GM10847 (cell line): ENCODE data around the gene IRAK2.

Experiments
- POLR2A ChIP-seq: IDR thresholded peaks from 2 replicates; pipeline ENCODE4 v1.6.1; 2011; ENCODE audit not compliant: insufficient read length; ENCODE audit errors: extremely low read depth

IRAK2 gene

GRCh38 chr3:10274601-10275000, 109.9 kb downstream of the IRAK2 start:
- TF ChIP-seq POLR2A, result no peak

DNA sequence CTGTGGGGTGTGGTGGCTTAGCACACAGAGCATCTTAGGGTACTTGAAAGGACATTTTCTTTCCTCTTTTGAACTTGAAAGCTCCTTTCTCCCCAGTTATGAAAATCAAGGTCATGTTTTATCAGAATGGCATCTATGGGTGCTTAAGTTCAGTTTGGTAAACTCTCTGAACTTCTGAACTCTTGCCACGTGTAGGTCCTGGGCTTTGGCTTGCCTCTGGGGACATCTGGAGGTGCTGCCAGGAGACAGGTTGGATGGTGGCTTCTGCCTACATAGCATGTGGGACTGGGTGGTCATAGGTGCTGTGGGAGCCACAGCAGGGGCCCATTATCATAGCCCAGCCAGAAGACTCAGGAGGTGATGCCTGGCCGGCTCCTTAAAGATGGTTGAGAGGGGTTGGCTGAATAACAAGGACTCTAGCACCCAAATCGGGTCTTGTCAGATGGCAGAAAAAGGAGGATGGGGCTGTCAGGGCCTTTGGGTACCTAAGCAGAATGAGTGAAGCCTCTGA, 112.5 kb downstream of the IRAK2 start:
- TF ChIP-seq POLR2A, result no peak

DNA sequence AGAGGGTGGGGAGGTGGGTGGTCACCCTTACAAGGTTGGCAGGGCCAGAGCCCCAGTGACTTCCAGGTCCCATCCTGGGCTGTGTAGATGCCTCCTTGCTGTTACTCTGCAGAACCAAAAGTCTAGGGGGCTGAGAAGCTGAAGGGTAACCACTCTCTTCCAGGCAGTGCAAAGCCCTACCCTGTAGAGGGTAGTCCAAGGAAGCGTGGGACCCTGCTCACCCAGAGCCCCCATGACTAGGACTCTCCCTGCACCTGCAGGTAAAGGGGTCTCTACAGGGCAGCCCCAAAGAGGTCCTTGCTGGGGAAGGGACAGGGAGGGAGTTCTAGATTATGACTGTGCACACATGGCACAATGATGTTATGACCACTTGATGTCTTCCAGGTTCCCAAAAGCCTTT, 113.8 kb downstream of the IRAK2 start:
- no peak for TF ChIP-seq POLR2A

GRCh38 chr3:10279384-10280176, 114.9 kb downstream of the IRAK2 start:
- TF ChIP-seq POLR2A, result no peak

DNA sequence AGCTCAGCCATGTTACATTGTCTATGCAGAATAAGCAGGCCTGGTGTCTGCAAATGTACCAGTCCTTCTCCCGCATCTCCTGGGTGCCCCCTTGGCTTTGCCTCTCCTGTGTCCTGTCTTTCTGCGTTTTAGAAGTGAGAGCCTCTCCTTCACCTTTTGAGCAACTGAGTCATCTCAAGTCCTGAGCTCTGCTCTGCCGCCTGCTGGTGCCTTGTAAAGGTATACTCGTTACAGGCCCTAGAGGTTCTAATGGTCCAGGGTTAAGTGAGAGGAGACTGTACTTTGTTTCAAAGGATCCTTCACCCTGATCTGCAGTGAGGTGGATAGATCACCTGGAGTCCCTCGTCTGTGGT, 115.4 kb downstream of the IRAK2 start:
- TF ChIP-seq POLR2A, result no peak

DNA sequence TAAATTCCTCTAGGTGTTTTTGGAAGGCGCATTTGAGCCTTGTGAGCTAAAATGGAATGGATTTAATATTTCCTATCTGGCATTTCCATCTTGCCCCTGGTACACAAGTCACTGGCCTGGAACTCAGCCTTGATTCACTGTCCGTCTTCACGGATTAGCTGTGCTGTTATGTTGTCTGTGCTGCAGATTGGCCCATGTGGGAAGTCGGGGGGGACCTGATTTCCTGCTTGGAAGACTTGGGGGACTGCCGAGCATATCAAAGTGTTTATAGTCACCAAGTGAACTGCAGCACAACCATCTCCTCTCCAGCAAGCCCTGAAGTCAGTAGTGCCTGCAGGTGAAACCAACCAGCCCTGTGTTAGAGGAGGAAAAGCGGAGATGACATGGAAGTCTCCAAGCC, 115.9 kb downstream of the IRAK2 start:
- TF ChIP-seq POLR2A, result no peak

GRCh38 chr3:10281951-10282350, 117.2 kb downstream of the IRAK2 start:
- no peak for TF ChIP-seq POLR2A

GRCh38 chr3:10283638-10284037, 118.9 kb downstream of the IRAK2 start:
- TF ChIP-seq POLR2A, result no peak

- TF ChIP-seq POLR2A, result no peak
Observed at GRCh38 chr3:10284496-10284895, 119.8 kb downstream of the IRAK2 start.

DNA sequence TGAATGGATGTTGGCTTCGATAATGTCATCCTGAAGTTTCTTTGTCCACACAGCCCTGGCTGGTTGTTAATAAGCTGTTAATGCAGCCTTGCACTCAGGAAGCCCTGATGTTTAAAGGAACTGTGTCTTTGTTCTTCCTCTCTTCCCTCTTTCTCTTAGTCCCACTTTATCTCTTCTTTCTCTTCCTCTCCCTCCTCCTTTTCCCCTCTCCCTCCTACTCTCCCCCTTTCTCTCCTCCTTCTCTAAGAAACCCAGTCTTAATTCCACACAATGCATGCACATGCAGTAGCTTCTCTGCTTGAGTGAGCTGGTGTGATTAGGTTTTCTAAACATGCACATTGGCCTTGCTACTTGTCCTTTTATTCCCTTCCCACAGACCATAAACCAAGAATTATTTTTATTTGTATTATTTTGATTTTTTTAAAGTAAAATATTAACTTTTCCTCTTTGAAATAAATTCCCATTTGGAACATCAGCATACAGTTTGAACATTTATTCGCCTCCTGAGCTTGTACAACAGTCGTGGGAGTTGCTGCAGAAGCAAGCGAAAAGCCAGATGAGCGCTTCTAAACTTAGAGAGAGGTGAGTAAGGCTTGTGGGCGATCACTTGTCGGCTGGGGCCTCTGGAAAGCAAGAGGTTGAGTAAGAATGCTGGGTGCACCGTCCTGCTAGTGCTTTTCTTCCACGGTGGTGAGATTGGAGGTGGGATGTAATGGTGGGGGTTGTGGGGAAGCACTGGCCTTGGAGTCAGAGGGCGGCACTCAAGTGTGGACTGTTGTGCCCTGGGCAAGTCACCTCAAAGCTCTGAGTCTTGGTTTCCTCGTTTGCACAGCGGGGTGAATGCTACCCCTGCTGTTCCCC, 120.8 kb downstream of the IRAK2 start:
- TF ChIP-seq POLR2A, result no peak

DNA sequence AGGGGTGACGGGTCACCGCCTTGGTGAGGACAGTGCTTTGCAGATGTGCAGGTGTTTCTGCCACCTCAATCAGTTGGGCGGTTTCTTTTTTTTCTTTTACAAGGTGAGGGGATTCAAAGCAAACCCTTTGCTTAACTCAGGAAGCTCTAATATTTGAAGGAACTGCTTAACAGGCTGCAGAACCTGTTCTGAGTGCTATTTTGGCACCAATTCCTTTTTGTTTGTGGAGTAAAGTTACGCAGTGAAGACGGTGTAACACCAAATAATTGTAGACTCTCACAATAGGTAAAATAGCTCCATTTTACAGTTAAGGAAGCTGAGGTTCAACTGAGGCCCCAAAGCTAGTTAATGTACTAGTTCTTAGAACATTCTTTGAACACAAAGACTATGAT, 121.4 kb downstream of the IRAK2 start:
- no peak for TF ChIP-seq POLR2A

GRCh38 chr3:10286596-10287295, 122.0 kb downstream of the IRAK2 start:
- TF ChIP-seq POLR2A, result no peak

DNA sequence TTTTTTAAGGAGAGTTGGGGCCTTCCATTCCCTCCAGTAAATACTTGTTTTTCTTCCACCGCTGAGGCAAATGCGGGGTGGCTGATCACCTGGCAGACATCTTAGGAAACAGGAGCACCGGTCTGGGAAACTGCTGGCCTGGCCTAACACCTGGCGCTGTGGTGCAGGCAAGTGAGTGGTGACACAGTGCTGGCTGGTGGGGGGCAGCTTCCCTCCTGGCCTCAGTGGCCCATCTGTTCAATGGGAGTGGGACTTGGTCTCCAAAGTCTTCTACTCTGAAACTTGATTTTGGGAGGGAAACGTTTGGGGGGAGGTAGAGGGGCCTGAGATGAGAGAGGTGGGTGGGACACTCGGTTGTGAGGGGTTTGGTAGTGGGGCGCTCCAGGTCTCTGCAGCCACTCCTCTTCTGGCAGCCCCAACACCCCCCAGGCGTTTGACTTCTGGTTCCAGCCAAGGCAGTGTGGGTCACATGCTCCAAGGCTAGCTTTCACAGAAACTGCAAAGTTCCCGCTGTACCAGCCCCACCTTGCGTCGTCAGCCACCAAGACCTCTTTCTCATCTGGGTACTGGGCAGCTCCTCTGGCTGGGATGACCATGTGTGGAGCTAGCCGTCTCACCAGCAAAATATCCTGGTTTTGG, 123.3 kb downstream of the IRAK2 start:
- no peak for TF ChIP-seq POLR2A

DNA sequence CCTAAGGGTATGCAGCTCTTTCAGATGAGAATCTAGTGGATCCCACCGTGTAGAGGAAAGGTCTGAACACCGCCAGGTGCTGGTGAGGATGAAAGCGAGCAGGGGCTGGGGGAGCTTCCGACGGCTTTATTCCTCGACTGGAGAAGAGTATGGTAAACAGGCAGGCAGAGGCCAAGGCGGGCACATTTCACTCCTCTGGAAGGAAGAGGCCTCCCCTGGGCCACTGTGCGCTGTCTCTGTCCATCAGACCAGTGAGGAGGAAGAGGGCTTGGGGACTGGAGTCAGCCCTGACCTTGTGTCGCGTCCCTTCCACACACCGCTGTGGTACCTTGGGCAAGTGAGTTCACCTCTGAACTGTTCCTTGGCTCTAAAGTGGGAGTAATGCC, 123.8 kb downstream of the IRAK2 start:
- TF ChIP-seq POLR2A, result no peak

GRCh38 chr3:10289077-10289476, 124.4 kb downstream of the IRAK2 start:
- no peak for TF ChIP-seq POLR2A
